PFSK-1 (cell line): ENCODE data around the gene CWF19L1.

Experiments used
- FOXP2 ChIP-seq: optimal IDR thresholded peaks from 2 replicates; pipeline ENCODE3; 2011; ENCODE audit warnings: borderline replicate concordance, control low read depth, inconsistent platforms; ENCODE audit not compliant: insufficient read depth; ENCODE audit errors: extremely low read length, extremely low read depth
- POLR2AphosphoS5 ChIP-seq: IDR thresholded peaks from 2 replicates; pipeline ENCODE4 v1.6.1; 2012; ENCODE audit warnings: low read depth, mild to moderate bottlenecking, control low read depth, low read length, moderate library complexity
- TAF1 ChIP-seq: IDR thresholded peaks from 2 replicates; pipeline ENCODE4 v1.6.1; 2012; ENCODE audit warnings: low read length, control low read depth, borderline replicate concordance; ENCODE audit not compliant: insufficient read depth

DNA sequence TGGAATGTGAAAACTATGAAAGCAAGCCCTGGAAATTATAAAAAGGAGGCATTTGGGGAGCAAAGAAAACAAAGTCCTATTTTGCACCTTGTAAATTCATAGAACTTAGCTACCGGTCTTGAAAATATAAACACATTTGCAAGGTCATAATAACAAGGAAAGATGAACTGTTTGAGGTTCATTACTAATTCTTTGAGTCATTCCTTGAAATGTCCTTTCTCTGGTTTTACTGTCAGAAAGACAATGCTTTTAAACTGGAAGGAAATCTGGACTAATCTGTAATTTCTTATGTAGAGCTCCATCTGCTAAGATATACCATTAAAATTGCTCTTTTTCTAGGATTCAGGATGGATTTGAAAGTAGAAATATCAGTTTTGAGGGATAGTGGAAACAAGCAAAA is 83.0 kb downstream of the CWF19L1 start:
- TF ChIP-seq POLR2AphosphoS5 (no peak), TAF1 (no peak), FOXP2 (no peak)
